SJSA1 (cell line): ENCODE results near the gene SOX5. TPM values are rescaled to one million over a fixed set of nuclear protein-coding genes. Genes with fewer than 3 reads are reported as not detected.

Experiments used
- DNase-seq, 2 experiments: peaks; one replicate each; pipeline ENCODE4 v3.0.0-alpha.2; 2015 to 2020; ENCODE audit warnings: low spot score in 2 of 2, low read depth in 1 of 2
- H3K27ac ChIP-seq: fragments of 250-450 bp; sonication (Bioruptor Pico); 2 replicates; pipeline ENCODE4 v1.5.1; 2020; ENCODE audit warnings: mild to moderate bottlenecking, moderate library complexity
- H3K27me3 ChIP-seq: fragments of 250-450 bp; sonication (Bioruptor Pico); replicated peaks from 2 replicates; pipeline ENCODE4 v1.5.1; 2020; ENCODE audit warnings: mild to moderate bottlenecking, moderate library complexity
- H3K36me3 ChIP-seq: fragments of 250-450 bp; sonication (Bioruptor Pico); 2 replicates; pipeline ENCODE4 v1.5.1; 2020; ENCODE audit warnings: mild to moderate bottlenecking
- H3K4me1 ChIP-seq: fragments of 250-450 bp; sonication (Bioruptor Pico); replicated peaks from 2 replicates; pipeline ENCODE4 v1.6.1; 2021; ENCODE audit warnings: mild to moderate bottlenecking
- H3K4me3 ChIP-seq: fragments of 250-450 bp; sonication (Bioruptor Pico); 2 replicates; pipeline ENCODE4 v1.5.1; 2020; ENCODE audit warnings: mild to moderate bottlenecking
- H3K9me3 ChIP-seq: fragments of 250-450 bp; sonication (Bioruptor Pico); replicated peaks from 2 replicates; pipeline ENCODE4 v1.5.1; 2020; ENCODE audit warnings: mild to moderate bottlenecking
- total RNA-seq: library from RNA; depleted of rRNA; stranded (reverse); fragments of >200 nt; shearing (Covaris generic); gene quantifications from 2 replicates; pipeline ENCODE4 v1.2.3, GENCODE V29; 2014

Gene SOX5
- total RNA-seq, 1 experiment from 2014 or later: 5.0 TPM

DNA sequence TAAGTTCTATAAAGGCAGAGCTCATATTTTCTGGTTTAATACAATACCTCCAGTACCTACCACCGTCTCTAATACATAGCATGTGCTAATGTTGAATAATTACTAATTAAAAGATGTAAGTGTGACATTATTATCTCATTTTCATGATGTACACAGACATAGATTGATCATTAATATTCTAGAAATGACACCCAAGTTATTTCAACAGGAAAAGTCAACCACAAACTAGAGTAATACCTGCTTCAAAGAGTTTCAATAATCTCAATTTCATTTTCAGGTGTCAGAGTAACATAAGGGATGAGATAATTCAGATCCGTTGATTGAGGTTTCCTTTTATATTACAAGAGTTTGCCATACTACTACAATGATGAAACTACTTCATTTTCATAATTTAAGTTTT is 388.9 kb downstream of the SOX5 start:
- Histone ChIP-seq H3K4me3 (no peak overlapping the region), H3K36me3 (no peaks in the 10 kb centered on the region), H3K9me3 (no peaks in the 10 kb centered on the region), H3K4me1 (no peaks in the 10 kb centered on the region), H3K27me3 (no peaks in the 10 kb centered on the region), H3K27ac (no peak overlapping the region)
- no peak for DNase-seq

DNA sequence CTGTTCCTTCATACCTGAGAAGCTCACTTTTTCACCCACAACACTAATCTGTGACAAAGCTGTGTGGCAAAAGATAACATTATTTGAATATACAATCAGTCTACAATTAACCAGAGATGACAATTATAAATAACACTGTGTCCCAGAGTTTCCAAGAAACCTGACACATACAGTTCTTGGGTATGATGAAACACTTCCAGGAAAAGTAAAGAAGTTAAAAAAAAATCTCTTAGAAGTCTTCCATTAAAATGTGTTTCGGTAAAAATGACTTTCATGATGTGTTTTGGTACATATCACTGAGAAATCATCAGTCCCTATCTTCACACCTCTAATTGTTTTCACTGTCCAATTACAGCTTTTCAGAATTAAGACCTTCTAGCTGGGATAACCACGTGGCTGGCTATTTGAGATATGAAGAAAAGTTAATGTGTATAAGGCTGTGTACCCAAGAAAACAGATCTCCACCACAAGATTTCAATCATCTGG is 390.2 kb downstream of the SOX5 start:
- no peak for DNase-seq
- Histone ChIP-seq H3K9me3 (no peaks in the 10 kb centered on the region), H3K27ac (no peak overlapping the region), H3K4me1 (no peaks in the 10 kb centered on the region), H3K36me3 (no peaks in the 10 kb centered on the region), H3K27me3 (no peaks in the 10 kb centered on the region), H3K4me3 (no peak overlapping the region)

DNA sequence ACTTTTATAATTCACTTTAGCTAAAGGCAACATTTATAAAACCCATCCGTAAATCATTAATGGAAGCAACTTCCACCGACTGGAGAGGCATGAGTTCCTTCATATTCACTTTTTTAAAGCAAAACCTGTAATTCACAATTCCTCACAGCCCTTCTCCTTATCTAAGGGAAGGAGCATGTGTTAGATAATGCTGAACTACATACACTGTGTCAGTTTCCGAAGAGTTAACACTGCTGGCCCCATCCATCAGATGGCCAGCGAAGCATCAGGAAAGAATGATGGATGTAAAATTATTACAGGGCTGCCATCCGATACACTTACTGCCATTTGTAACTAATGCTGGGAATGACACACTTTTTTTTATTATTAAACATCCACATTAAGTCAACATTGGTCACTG is 392.8 kb downstream of the SOX5 start:
- no peak for DNase-seq
- H3K27me3 ChIP-seq: no peaks in the 10 kb centered on the region
- no peak overlapping the region for H3K4me3 ChIP-seq
- H3K9me3 ChIP-seq: no peaks in the 10 kb centered on the region
- H3K27ac ChIP-seq: no peak overlapping the region
- H3K4me1 ChIP-seq: no peaks in the 10 kb centered on the region
- H3K36me3 ChIP-seq: no peaks in the 10 kb centered on the region

DNA sequence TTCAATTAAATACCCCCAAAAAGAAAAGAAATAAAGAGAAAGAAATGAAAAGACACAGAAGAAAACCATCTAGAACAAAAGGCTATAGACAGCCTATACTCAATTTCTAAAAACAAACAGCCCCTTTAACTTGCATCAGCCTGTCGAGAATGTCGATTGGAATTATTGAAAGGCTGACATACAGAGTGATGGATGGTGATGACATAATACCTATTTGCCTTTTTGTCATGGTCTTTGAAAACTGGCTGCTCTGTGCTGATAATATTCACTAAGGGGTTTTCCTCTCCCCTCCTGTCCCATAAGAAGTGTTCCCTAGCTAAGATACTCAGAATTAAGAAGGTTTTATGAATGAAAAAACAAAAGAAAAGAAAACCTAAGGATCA is 393.7 kb downstream of the SOX5 start:
- no peak overlapping the region for H3K4me3 ChIP-seq
- H3K27me3 ChIP-seq: no peaks in the 10 kb centered on the region
- no peak overlapping the region for H3K27ac ChIP-seq
- H3K36me3 ChIP-seq: no peaks in the 10 kb centered on the region
- H3K9me3 ChIP-seq: no peaks in the 10 kb centered on the region
- DNase-seq: no peak
- no peaks in the 10 kb centered on the region for H3K4me1 ChIP-seq

DNA sequence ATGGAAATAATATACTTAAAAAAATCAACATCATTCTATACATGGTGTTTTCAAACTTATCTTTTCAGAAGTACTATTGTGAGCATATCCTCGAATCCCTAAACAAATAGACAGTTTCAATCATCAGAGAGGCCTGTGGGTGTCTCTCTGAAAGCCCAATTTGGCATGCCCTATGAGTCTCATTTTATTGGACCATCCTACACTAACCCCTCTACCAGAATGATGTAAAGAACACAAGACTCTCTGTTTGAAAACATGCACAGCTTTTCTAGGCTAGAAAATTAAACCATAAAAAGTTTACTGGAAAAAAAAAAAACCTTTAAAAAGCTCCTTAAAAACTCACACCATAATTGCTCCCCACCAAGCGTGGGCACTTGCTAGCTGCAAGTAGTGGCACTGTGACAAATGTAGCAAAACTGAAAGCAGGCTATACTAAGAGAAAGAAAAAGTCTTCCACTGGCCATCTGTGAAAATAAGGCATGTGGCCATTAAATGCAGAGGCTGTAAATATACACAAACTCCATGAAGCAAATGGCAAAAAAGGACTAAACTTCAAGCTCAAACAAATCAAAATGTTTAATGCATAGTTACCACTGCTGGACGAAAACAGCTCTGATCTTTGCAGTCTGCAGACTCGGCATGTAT is 394.2 kb downstream of the SOX5 start:
- Histone ChIP-seq H3K4me3 (no peak overlapping the region), H3K9me3 (no peaks in the 10 kb centered on the region), H3K4me1 (no peaks in the 10 kb centered on the region), H3K27me3 (no peaks in the 10 kb centered on the region), H3K27ac (no peak overlapping the region), H3K36me3 (no peaks in the 10 kb centered on the region)
- DNase-seq: no peak

DNA sequence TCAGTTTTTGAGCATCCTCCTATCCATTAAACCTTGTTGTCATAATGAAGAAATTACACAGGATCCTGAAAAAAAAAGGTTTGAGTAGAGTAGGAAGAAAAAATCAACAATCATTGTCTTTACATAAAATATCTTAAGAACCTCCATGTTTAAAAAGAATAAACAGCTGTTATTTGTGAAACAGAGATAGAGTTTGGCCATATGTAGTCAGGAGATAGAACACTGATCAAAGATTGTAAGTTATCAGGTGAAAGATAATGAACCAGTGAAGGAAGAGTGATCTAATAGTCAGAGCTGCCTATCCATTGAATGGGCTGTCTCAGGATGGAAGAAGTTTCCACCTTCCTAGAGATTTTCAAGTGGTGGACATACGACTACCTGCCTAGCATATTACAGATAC is 397.1 kb downstream of the SOX5 start:
- H3K9me3 ChIP-seq: no peaks in the 10 kb centered on the region
- DNase-seq: no peak
- no peaks in the 10 kb centered on the region for H3K27me3 ChIP-seq
- H3K4me3 ChIP-seq: no peak overlapping the region
- H3K36me3 ChIP-seq: no peaks in the 10 kb centered on the region
- H3K4me1 ChIP-seq: no peaks in the 10 kb centered on the region
- no peak overlapping the region for H3K27ac ChIP-seq

DNA sequence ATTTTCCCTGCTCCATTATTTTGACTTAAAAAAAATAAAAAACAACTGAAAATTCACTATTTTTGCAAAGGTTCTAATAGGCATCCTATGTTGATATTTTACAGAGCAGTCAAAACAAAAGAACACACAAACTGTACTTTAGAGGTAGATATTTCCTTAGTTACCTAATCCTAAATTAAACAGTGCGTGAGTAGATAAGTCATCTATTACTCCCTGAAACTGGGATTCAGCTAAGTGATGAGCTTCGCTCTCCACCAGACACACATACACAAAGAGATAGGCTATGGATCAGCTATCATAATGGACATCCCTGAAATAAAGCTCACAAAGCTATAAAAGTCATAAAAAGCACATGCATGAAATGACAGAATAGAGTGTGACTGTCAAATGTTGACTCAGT is 398.7 kb downstream of the SOX5 start:
- H3K27me3 ChIP-seq: no peaks in the 10 kb centered on the region
- no peak overlapping the region for H3K4me3 ChIP-seq
- DNase-seq: no peak
- no peaks in the 10 kb centered on the region for H3K4me1 ChIP-seq
- no peaks in the 10 kb centered on the region for H3K9me3 ChIP-seq
- H3K27ac ChIP-seq: no peak overlapping the region
- H3K36me3 ChIP-seq: no peaks in the 10 kb centered on the region

DNA sequence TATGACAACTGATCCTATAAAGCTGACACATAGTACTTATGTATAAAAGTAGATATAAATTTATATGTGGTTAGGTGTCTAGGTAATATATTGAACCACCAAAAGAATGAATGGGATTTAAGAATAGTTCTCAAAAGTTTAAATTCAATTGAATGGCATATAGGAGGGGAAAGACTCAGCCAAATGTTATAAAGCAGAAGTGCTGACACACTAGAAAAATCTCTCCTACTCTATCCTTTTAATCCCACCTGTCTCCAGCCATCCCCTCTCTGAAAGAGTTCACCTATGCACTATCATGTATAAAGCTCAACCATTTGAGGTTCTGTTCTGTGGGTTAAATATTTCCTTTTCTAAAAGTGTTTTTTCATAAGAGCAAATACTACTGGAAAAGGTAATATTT is 400.7 kb downstream of the SOX5 start:
- no peak for DNase-seq
- H3K9me3 ChIP-seq: no peaks in the 10 kb centered on the region
- no peak overlapping the region for H3K4me3 ChIP-seq
- H3K36me3 ChIP-seq: no peaks in the 10 kb centered on the region
- no peaks in the 10 kb centered on the region for H3K4me1 ChIP-seq
- no peaks in the 10 kb centered on the region for H3K27me3 ChIP-seq
- H3K27ac ChIP-seq: no peak overlapping the region

DNA sequence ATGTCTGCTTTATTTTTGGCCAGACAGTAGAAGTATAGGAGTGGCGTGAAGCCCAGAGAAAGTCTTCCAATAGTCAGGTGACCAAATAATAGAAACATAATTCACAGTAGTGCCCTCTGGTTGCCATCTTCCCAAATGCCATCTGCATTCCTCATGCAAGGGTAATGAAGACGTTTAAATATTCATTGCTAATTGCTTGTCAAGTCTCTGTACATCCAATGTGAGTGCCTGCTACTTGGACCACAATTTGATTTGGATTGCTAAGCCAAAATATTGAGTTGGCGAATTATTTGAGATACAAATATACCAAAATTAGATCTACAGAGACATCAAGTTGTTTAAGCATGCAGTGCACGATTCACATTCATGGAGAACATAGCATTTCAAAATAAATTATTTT is 402.7 kb downstream of the SOX5 start:
- Histone ChIP-seq H3K27me3 (no peaks in the 10 kb centered on the region), H3K4me1 (no peaks in the 10 kb centered on the region), H3K4me3 (no peak overlapping the region), H3K27ac (no peak overlapping the region), H3K36me3 (no peaks in the 10 kb centered on the region), H3K9me3 (no peaks in the 10 kb centered on the region)
- DNase-seq: no peak

DNA sequence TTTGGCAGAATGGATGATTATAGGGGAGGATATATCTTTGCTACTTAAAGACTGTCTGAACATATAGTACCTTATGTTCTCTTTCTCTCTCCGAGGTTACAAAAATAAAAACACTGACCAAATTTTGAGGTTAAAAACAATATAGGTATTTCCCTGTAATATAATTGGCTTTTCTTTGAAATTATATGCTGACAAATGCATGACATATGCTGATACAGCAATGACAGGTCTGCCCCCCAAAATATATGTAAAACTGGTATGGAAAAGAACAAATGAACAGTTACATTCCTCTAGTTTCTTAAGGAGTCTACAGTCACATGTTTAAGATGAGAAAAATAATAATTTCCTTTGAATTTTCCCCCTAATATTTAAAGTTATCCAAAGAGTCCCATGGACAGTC is 405.7 kb downstream of the SOX5 start:
- no peaks in the 10 kb centered on the region for H3K4me1 ChIP-seq

DNA sequence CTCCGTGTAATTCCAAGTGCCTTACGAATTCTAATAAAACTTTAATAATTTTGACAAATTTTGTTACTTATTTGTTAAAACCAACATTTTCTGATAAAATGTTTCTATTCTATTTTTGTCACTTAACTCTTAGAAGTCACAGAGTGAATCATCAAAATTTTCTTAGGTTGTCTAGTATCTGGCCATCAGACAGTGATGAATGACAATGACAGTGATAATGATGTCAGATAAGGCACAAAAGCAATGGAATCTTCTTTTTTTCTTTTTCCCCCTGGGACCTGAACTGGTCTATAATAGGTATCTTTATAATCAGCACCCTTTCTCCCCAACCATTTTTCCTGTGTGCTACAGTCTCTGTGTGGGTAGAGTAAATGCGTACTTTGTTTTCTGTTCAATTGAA is 407.3 kb downstream of the SOX5 start:
- DNase-seq: no peak
- no peaks in the 10 kb centered on the region for H3K4me1 ChIP-seq
- no peaks in the 10 kb centered on the region for H3K9me3 ChIP-seq
- no peaks in the 10 kb centered on the region for H3K36me3 ChIP-seq
- no peak overlapping the region for H3K27ac ChIP-seq
- no peaks in the 10 kb centered on the region for H3K27me3 ChIP-seq
- H3K4me3 ChIP-seq: no peak overlapping the region

More for the DNA sequence above, 405.7 kb downstream of the SOX5 start:
- Histone ChIP-seq H3K9me3 (no peaks in the 10 kb centered on the region), H3K27ac (no peak overlapping the region), H3K4me3 (no peak overlapping the region), H3K36me3 (no peaks in the 10 kb centered on the region), H3K27me3 (no peaks in the 10 kb centered on the region)
- DNase-seq: no peak

DNA sequence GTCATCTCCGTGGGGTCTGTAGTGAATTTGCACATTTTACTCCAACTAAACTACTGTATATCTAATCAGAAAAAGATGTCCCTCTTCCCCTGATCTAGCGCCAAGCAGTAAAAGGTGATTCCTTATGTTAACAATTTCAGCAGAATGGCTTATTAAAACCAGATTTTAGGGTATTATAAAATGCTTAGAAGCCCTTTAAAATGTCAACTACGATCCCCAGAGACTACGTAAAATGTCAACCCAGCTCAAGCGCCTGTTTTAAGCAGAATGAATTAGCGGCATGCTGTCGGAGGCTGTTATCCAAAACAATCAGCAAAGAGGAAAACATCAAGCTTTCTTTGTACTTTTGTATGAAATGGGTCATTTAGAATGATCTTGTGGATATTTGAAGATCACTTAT is 408.9 kb downstream of the SOX5 start:
- no peaks in the 10 kb centered on the region for H3K36me3 ChIP-seq
- H3K4me1 ChIP-seq: no peaks in the 10 kb centered on the region
- DNase-seq: no peak
- no peak overlapping the region for H3K4me3 ChIP-seq
- no peaks in the 10 kb centered on the region for H3K9me3 ChIP-seq
- no peaks in the 10 kb centered on the region for H3K27me3 ChIP-seq
- no peak overlapping the region for H3K27ac ChIP-seq

DNA sequence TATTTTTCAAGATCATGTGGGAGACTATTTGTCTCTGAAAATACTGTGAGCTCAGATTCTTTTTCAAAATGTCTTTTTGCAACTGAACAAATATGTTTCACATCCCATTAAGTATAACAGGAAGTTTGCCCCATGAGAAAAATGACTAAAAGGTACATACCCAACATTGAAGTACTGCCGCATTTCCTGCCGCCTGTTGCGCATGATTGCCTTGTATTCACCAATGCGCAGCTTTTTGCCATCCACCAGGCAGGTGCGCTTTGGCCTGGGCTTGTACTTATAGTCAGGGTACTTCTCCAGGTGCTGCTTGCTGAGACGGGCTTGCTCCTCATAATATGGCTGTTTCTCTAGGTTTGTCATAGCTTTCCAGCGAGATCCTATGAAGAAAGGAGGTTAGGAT is 413.2 kb downstream of the SOX5 start:
- DNase-seq: no peak
- no peaks in the 10 kb centered on the region for H3K4me1 ChIP-seq
- H3K9me3 ChIP-seq: no peaks in the 10 kb centered on the region

DNA sequence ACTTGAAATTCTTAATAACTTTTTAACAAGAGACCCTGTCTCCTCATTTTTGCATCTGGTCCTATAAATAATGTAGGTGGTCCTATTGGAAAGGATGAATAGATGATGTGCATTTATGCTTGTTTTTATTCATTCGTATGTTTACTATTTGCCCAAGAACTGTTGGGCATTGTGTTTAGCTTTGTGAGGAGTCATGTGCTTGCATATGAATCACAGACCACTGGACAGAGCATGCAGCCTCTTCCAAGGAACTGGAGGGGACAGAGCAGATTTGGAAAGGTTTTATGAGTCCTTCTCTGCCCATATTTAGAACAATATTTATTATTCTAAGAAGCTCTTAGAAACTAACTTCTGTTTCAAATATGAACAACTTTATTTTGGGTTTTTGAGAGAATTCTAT is 414.0 kb downstream of the SOX5 start:
- Histone ChIP-seq H3K4me1 (no peaks in the 10 kb centered on the region), H3K4me3 (no peak overlapping the region), H3K9me3 (no peaks in the 10 kb centered on the region), H3K27ac (no peak overlapping the region), H3K36me3 (no peaks in the 10 kb centered on the region), H3K27me3 (no peaks in the 10 kb centered on the region)
- no peak for DNase-seq

More for the DNA sequence above, 413.2 kb downstream of the SOX5 start:
- H3K36me3 ChIP-seq: no peaks in the 10 kb centered on the region
- H3K4me3 ChIP-seq: no peak overlapping the region
- H3K27me3 ChIP-seq: no peaks in the 10 kb centered on the region
- no peak overlapping the region for H3K27ac ChIP-seq

DNA sequence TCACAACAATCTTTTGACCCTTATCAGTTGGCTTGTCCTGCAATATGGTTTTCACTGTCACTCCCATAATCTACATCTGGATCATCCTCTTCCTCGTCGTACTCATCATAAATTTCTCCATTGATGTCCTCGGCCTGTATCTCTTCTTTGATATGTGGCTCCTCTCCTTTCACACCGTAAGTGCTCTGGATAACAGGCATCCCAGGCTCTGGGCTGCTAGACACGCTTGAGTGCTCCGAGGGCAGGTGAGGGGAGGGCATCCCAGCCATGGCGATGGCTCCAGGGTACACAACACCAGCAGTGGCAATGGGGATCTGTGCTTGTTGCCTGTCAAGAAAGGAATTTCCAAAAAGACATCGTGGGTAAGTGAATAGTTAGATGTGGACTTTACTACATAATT is 415.3 kb downstream of the SOX5 start:
- Histone ChIP-seq H3K9me3 (no peaks in the 10 kb centered on the region), H3K4me3 (no peak overlapping the region), H3K4me1 (no peaks in the 10 kb centered on the region), H3K36me3 (no peaks in the 10 kb centered on the region), H3K27ac (no peak overlapping the region), H3K27me3 (no peaks in the 10 kb centered on the region)
- DNase-seq: no peak
